H1 (cell line): ENCODE results near the gene BPIFB6. TPM values are rescaled to one million over a fixed set of nuclear protein-coding genes. Genes with fewer than 3 reads are reported as not detected.

Experiments used
- CTCF ChIA-PET: fragments of 300-600 bp; sonication (Branson Sonifier 250); formaldehyde crosslinking; loops from one replicate; lab custom pipeline; 2021; ENCODE audit not compliant: partially characterized antibody; lab: Charles Lee
- POLR2A ChIA-PET: fragments of 300-600 bp; sonication (Branson Sonifier 250); formaldehyde crosslinking; loops from one replicate; lab custom pipeline; 2021; ENCODE audit warnings: inconsistent platforms; ENCODE audit not compliant: partially characterized antibody; lab: Charles Lee
- DNase-seq, 2 experiments: peaks; one replicate each; pipeline versions ENCODE4 v3.0.0 to v3.0.0-alpha.2; 2010 to 2022; ENCODE audit warnings: low spot score in 2 of 2, low read depth in 1 of 2, mixed read lengths in 1 of 2
- FAIRE-seq: peaks from 2 replicates; lab custom pipeline; 2011; peaks lifted over from hg19 to GRCh38; lab: Jason Lieb, UNC
- H2AFZ ChIP-seq: 2 replicates; pipeline ENCODE4 v1.8.1; 2012; ENCODE audit warnings: low read length, inconsistent platforms
- H2AK5ac ChIP-seq: 2 replicates; pipeline ENCODE4 v1.6.1; 2013; ENCODE audit warnings: low read depth, low read length
- H2BK120ac ChIP-seq: replicated peaks from 2 replicates; pipeline ENCODE3; 2013; ENCODE audit warnings: low read depth, low read length, inconsistent platforms
- H2BK12ac ChIP-seq: 2 replicates; pipeline ENCODE4 v1.6.1; 2013; ENCODE audit warnings: low read depth, low read length
- H2BK15ac ChIP-seq: 2 replicates; pipeline ENCODE4 v1.6.1; 2013; ENCODE audit warnings: low read length
- H2BK20ac ChIP-seq: 2 replicates; pipeline ENCODE4 v1.6.1; 2013; ENCODE audit warnings: low read length
- H2BK5ac ChIP-seq: 2 replicates; pipeline ENCODE4 v1.6.1; 2013; ENCODE audit warnings: low read depth, low read length
- H3K14ac ChIP-seq: 2 replicates; pipeline ENCODE4 v1.6.1; 2013; ENCODE audit warnings: inconsistent platforms; ENCODE audit not compliant: insufficient read length
- H3K18ac ChIP-seq: 2 replicates; pipeline ENCODE4 v1.6.1; 2013; ENCODE audit warnings: low read length; ENCODE audit errors: extremely low read depth
- H3K23ac ChIP-seq: 2 replicates; pipeline ENCODE4 v1.6.1; 2013; ENCODE audit warnings: inconsistent platforms; ENCODE audit not compliant: insufficient read length
- H3K23me2 ChIP-seq: 2 replicates; pipeline ENCODE4 v1.6.1; 2013; ENCODE audit warnings: low read depth, low read length
- H3K27ac ChIP-seq: 2 replicates; pipeline ENCODE4 v1.6.1; 2011; ENCODE audit warnings: low read depth, low read length, inconsistent platforms
- H3K27me3 ChIP-seq, 4 experiments: replicated peaks in 1 of 4; 1 replicate in 1 of 4; 2 replicates in 3 of 4; pipeline versions ENCODE4 v1.6.1 to v1.8.1; 2011 to 2013; ENCODE audit warnings: low read length in 3 of 4, mild to moderate bottlenecking in 3 of 4, inconsistent platforms in 2 of 4, mixed read lengths in 2 of 4, moderate library complexity in 1 of 4; ENCODE audit not compliant: control insufficient read depth in 3 of 4, insufficient read depth in 3 of 4; ENCODE audit errors: extremely low read depth in 1 of 4
- H3K36me3 ChIP-seq, 4 experiments: 2 replicates each; pipeline versions ENCODE4 v1.6.1 to v1.8.1; 2011 to 2013; ENCODE audit warnings: mild to moderate bottlenecking in 4 of 4, low read length in 3 of 4, moderate library complexity in 2 of 4, control low read depth in 1 of 4, inconsistent platforms in 1 of 4; ENCODE audit not compliant: insufficient read depth in 4 of 4, control insufficient read depth in 2 of 4
- H3K4ac ChIP-seq: replicated peaks from 2 replicates; pipeline ENCODE3; 2013; ENCODE audit warnings: low read length, low read depth, mixed read lengths, inconsistent platforms; ENCODE audit not compliant: insufficient read length
- H3K4me1 ChIP-seq, 4 experiments: replicated peaks in 1 of 4; 1 replicate in 1 of 4; 2 replicates in 3 of 4; pipeline versions ENCODE4 v1.6.1 to v1.8.1; 2011 to 2013; ENCODE audit warnings: low read length in 3 of 4, inconsistent platforms in 2 of 4, mixed read lengths in 1 of 4; ENCODE audit not compliant: insufficient read depth in 4 of 4, control insufficient read depth in 3 of 4
- H3K4me2 ChIP-seq, 2 experiments: 2 replicates each; pipeline versions ENCODE4 v1.6.1 to v1.8.1; 2011 to 2013; ENCODE audit warnings: low read depth in 2 of 2, low read length in 2 of 2, control low read depth in 1 of 2, inconsistent platforms in 1 of 2, mild to moderate bottlenecking in 1 of 2; ENCODE audit not compliant: insufficient read depth in 1 of 2
- H3K4me3 ChIP-seq, 4 experiments: fragments of 200-600, 300-600 bp in 1 of 4; sonication (generic), shearing (Covaris generic), sonication (Bioruptor Twin) in 1 of 4; 2 replicates each; pipeline versions ENCODE4 v1.5.1 to v1.8.1; 2011 to 2016; ENCODE audit warnings: low read length in 4 of 4, low read depth in 3 of 4, control low read depth in 2 of 4, inconsistent platforms in 2 of 4, mild to moderate bottlenecking in 2 of 4, mixed read lengths in 1 of 4, moderate library complexity in 1 of 4; ENCODE audit not compliant: insufficient read depth in 2 of 4; ENCODE audit errors: extremely low read depth in 1 of 4
- H3K56ac ChIP-seq: replicated peaks from 2 replicates; pipeline ENCODE3; 2013; ENCODE audit warnings: low read depth, mild to moderate bottlenecking, mixed read lengths, low read length, inconsistent platforms; ENCODE audit not compliant: insufficient read length
- H3K79me1 ChIP-seq: 2 replicates; pipeline ENCODE4 v1.6.1; 2013; ENCODE audit warnings: low read depth, low read length, control low read depth
- H3K79me2 ChIP-seq, 2 experiments: 2 replicates each; pipeline versions ENCODE4 v1.6.1 to v1.8.1; 2012 to 2013; ENCODE audit warnings: low read length in 2 of 2, mild to moderate bottlenecking in 2 of 2, inconsistent platforms in 1 of 2; ENCODE audit not compliant: insufficient read depth in 2 of 2, control insufficient read depth in 1 of 2
- H3K9ac ChIP-seq, 4 experiments: replicated peaks in 1 of 4; 1 replicate in 1 of 4; 2 replicates in 3 of 4; pipeline versions ENCODE4 v1.6.1 to v1.8.1; 2011 to 2013; ENCODE audit warnings: low read depth in 3 of 4, low read length in 3 of 4, control low read depth in 2 of 4, mild to moderate bottlenecking in 2 of 4, moderate library complexity in 2 of 4, inconsistent platforms in 1 of 4; ENCODE audit errors: extremely low read depth in 1 of 4
- H3K9me3 ChIP-seq, 2 experiments: 2 replicates each; pipeline versions ENCODE4 v1.6.1 to v1.8.1; 2012 to 2013; ENCODE audit warnings: mild to moderate bottlenecking in 2 of 2, moderate library complexity in 2 of 2, control low read depth in 1 of 2, inconsistent platforms in 1 of 2, low read depth in 1 of 2, low read length in 1 of 2, mixed read lengths in 1 of 2; ENCODE audit not compliant: insufficient read depth in 2 of 2
- H4K20me1 ChIP-seq, 2 experiments: replicated peaks in 1 of 2; 2 replicates each; pipeline versions ENCODE3 to v1.8.1; 2011 to 2013; ENCODE audit warnings: inconsistent platforms in 2 of 2, low read length in 2 of 2, mild to moderate bottlenecking in 1 of 2; ENCODE audit not compliant: insufficient read depth in 2 of 2, control insufficient read depth in 1 of 2
- H4K5ac ChIP-seq: 2 replicates; pipeline ENCODE4 v1.6.1; 2013; ENCODE audit warnings: low read length, low read depth, mixed read lengths, inconsistent platforms; ENCODE audit not compliant: insufficient read length
- H4K8ac ChIP-seq: 2 replicates; pipeline ENCODE4 v1.8.0; 2013; ENCODE audit warnings: mild to moderate bottlenecking, moderate library complexity, low read length, inconsistent platforms; ENCODE audit not compliant: insufficient read depth; ENCODE audit errors: extremely low read depth
- H4K91ac ChIP-seq: replicated peaks from 2 replicates; pipeline ENCODE3; 2013; ENCODE audit warnings: low read length, mixed read lengths, inconsistent platforms; ENCODE audit not compliant: insufficient read length
- CREB1 ChIP-seq: IDR thresholded peaks from 2 replicates; pipeline ENCODE4 v1.6.1; 2012; ENCODE audit warnings: inconsistent platforms
- GABPA ChIP-seq: IDR thresholded peaks from 2 replicates; pipeline ENCODE4 v1.6.1; 2011; ENCODE audit warnings: mild to moderate bottlenecking, low read length, moderate library complexity, borderline replicate concordance; ENCODE audit not compliant: insufficient read depth
- RBBP5 ChIP-seq: IDR thresholded peaks from 2 replicates; pipeline ENCODE4 v1.7.1; 2012; ENCODE audit warnings: low read depth, mild to moderate bottlenecking, inconsistent platforms, low read length, moderate library complexity, borderline replicate concordance
- TCF12 ChIP-seq: IDR thresholded peaks from 2 replicates; pipeline ENCODE4 v1.6.1; 2011; ENCODE audit warnings: low read depth, mild to moderate bottlenecking, low read length
- TEAD4 ChIP-seq: IDR thresholded peaks from 2 replicates; pipeline ENCODE4 v1.6.1; 2012; ENCODE audit warnings: low read depth, low read length, inconsistent platforms, mixed read lengths
- WGBS, 2 experiments: shearing (Covaris generic) in 1 of 2; methylation state at CpG; one replicate each; pipeline versions ENCODE4 v1.1.6 to v1.1.7; 2013 to 2015; ENCODE audit warnings: low lambda C conversion rate in 2 of 2, mixed read lengths in 2 of 2, inconsistent platforms in 1 of 2, low coverage in 1 of 2, missing lambda C conversion rate in 1 of 2; ENCODE audit not compliant: insufficient replicate concordance in 2 of 2, insufficient coverage in 1 of 2, insufficient read length in 1 of 2; ENCODE audit errors: extremely low coverage in 1 of 2, missing lambda C conversion rate in 1 of 2; 5-methylcytosine and 5-hydroxymethylcytosine counted together
- polyA plus RNA-seq, 7 experiments: library from polyadenylated mRNA; depleted of rRNA in 3 of 7; stranded (reverse) in 5 of 7; unstranded in 2 of 7; fragments of >200 nt in 5 of 7; fragments of 200-250 nt in 2 of 7; gene quantifications; 1 replicate in 5 of 7; 2 replicates in 1 of 7; 4 replicates in 1 of 7; pipeline versions ENCODE4 v1.2.1 to v1.2.3, GENCODE V29; 2011 to 2013; ENCODE audit warnings: missing spikeins in 2 of 7, mixed read lengths in 2 of 7
- total RNA-seq: library from RNA; stranded (reverse); fragmentation: NEBNext Ultra II Directional; extraction: Animal tissue kit (Norgen Biotek cat#: 25700); gene quantifications from 2 replicates; pipeline ENCODE4 v1.2.1, GENCODE V29; 2021

Gene BPIFB6
- total and polyA plus RNA-seq, 2 of the 8 experiments (the other 6 are each of a cell fraction or from before 2014, with no cell fraction given), result not detected

DNA sequence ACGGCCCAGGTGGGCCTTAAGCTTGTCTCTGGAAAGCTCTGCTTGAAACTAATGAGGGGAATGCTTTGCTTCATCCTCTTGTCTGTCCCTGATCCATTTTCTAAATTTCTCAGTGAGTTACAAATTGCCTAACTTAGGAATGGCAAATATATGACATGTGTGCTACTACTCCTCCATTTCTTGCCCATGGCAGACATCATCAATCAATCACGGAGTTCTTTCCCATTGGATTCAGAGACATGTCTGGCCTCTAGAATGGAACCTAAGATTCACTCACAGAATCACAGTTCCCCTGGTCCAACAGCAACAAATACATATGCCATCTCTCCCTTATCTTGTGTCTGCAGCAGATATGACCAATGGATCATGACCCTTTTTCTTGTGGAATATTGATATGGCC, 41.4 kb downstream of the BPIFB6 start:
- no peak for FAIRE-seq
- Histone ChIP-seq H3K4me3 (no peak overlapping the region), H2AFZ (no peak overlapping the region), H4K5ac (no peak overlapping the region), H3K9me3 (no peaks in the 10 kb centered on the region), H3K23me2 (peaks cover 5% of the 10 kb centered on the region; the same call in 1 of the 2 replicates), H3K14ac (no peak overlapping the region), H3K9ac (no peak overlapping the region), H4K91ac (no peak overlapping the region), H3K18ac (no peak overlapping the region), H3K4me1 (no peaks in the 10 kb centered on the region), H3K4me2 (no peak overlapping the region), H2BK12ac (no peak overlapping the region), H3K56ac (no peak overlapping the region), H2BK15ac (no peak overlapping the region), H3K23ac (no peak overlapping the region), H2BK20ac (no peak overlapping the region), H3K79me2 (no peaks in the 10 kb centered on the region), H2BK120ac (no peak overlapping the region), H3K36me3 (no peaks in the 10 kb centered on the region), H2AK5ac (no peak overlapping the region), H4K20me1 (peaks cover 0 to 2% of the 10 kb centered on the region in 2 experiments), H2BK5ac (no peak overlapping the region), H4K8ac (no peak overlapping the region), H3K79me1 (no peaks in the 10 kb centered on the region), H3K4ac (no peak overlapping the region), H3K27me3 (no peaks in the 10 kb centered on the region), H3K27ac (no peak overlapping the region)
- TF ChIP-seq GABPA (no peak), RBBP5 (no peak), CREB1 (no peak), TCF12 (no peak), TEAD4 (no peak)
- CTCF ChIA-PET, result interaction anchor here (1.8 to 2.0 kb wide), 2 partner anchors 22 to 77 kb away, joined by 5 to 7 read pairs; no protein-coding TSS in a partner anchor
- DNase-seq, result no peak
- POLR2A ChIA-PET, result interaction anchor here (0.6 kb wide), 1 partner anchor 30 kb away, joined by 3 read pairs; no protein-coding TSS in a partner anchor
- 88% methylated on average over 2 of the region's 2 CpGs; no CpG with 5 or more reads in 1 of the 2 experiments for WGBS, 2 experiments
